ENCODE measurements around the gene SYT15.

- no peak for TF ChIP-seq CTCF (conservative IDR thresholded peaks at IDR 0.05; ENCODE audit: low read length)
- TF ChIP-seq EZH2phosphoT487 (IDR thresholded peaks at IDR 0.05; ENCODE audit: borderline replicate concordance) = no peak
These were observed 18.5 kb upstream of the SYT15 start for GRCh38 chr10:46560381-46560780.
